Adrenal gland (tissue), 12 donors: ENCODE measurements around the gene PARP8. TPM values are rescaled to one million over a fixed set of nuclear protein-coding genes. Genes with fewer than 3 reads are reported as not detected.

Experiments used
- DNase-seq, 7 donors: peaks; one replicate each; pipeline ENCODE4 v3.0.0-alpha.2; 2019 to 2020
- H3K27ac ChIP-seq, 5 donors: fragments of 200-600 bp; sonication (generic) in 4 of 5; 1 replicate in 3 of 5; 2 replicates in 2 of 5; pipeline versions ENCODE4 v1.5.1 to v1.8.0; 2016 to 2020; ENCODE audit warnings: mild to moderate bottlenecking in 1 of 5
- H3K27me3 ChIP-seq: fragments of 200-600 bp; 2 replicates; pipeline ENCODE4 v1.8.0; 2021
- H3K36me3 ChIP-seq, 2 donors: fragments of 200-600 bp; replicated peaks in 1 of 2; 1 replicate in 1 of 2; 2 replicates in 1 of 2; pipeline versions ENCODE4 v1.5.1 to v1.8.0; 2018 to 2022
- H3K4me1 ChIP-seq, 2 donors: fragments of 200-600 bp; replicated peaks in 1 of 2; 1 replicate in 1 of 2; 2 replicates in 1 of 2; pipeline versions ENCODE4 v1.5.1 to v1.8.0; 2018 to 2021
- H3K4me3 ChIP-seq, 4 donors: fragments of 200-600 bp; sonication (generic) in 3 of 4; one replicate each; pipeline ENCODE4 v1.5.1; 2016 to 2018
- H3K9me3 ChIP-seq, 3 donors: fragments of 200-600 bp; sonication (generic) in 1 of 3; replicated peaks in 1 of 3; 1 replicate in 2 of 3; 2 replicates in 1 of 3; pipeline versions ENCODE4 v1.5.1 to v1.8.0; 2016 to 2021
- CTCF ChIP-seq, 6 experiments: fragments of 450-650 bp in 4 of 6; fragments of 200-600 bp in 2 of 6; sonication (generic) in 1 of 6; IDR thresholded peaks; 1 replicate in 5 of 6; 2 replicates in 1 of 6; pipeline versions ENCODE4 v1.5.1 to v1.8.0; 2016 to 2021; ENCODE audit warnings: antibody characterized with exemption in 6 of 6, mild to moderate bottlenecking in 2 of 6, moderate library complexity in 1 of 6
- POLR2A ChIP-seq, 2 donors: fragments of 450-650 bp; IDR thresholded peaks; one replicate each; pipeline ENCODE4 v1.6.1; 2017; ENCODE audit warnings: antibody characterized with exemption in 2 of 2, mild to moderate bottlenecking in 2 of 2, moderate library complexity in 1 of 2
- WGBS, 4 donors: extraction: QIAGEN DNeasy Blood & Tissue Kit in 2 of 4; methylation state at CpG; one replicate each; pipeline versions ENCODE4 v1.1.5 to v1.1.7; 2013 to 2017; 5-methylcytosine and 5-hydroxymethylcytosine counted together
- intact Hi-C, 2 donors: fragments of 100-400 bp; cut with DNase I; formaldehyde crosslinking; loops; one replicate each; pipeline versions ENCODE4 v1.14.1 to v1.15.0; 2022 to 2023
- polyA plus RNA-seq, 3 donors: library from polyadenylated mRNA; stranded (reverse); fragments of 200-250 nt in 2 of 3; fragments of 350-450 nt in 1 of 3; fragmentation: Illumina TruSeq in 1 of 3; extraction: RNeasy Lipid Tissue Mini Kit (QIAGEN cat#74804) in 1 of 3; gene quantifications; one replicate each; pipeline ENCODE4 v1.2.3, GENCODE V29; 2013 to 2014
- total RNA-seq, 9 donors: library from RNA; depleted of rRNA in 4 of 9; stranded (reverse); fragments of >200 nt in 4 of 9; fragments of 120-200 nt in 1 of 9; fragmentation: NEBNext Ultra II Directional in 1 of 9; extraction: Animal tissue kit (Norgen Biotek cat#: 25700) in 1 of 9; gene quantifications; one replicate each; pipeline versions ENCODE4 v1.1.0 to v1.2.4, GENCODE V29; 2013 to 2023
- donor health status: healthy with polysubstance abuse.
- donor health status: Bipolar disorder and iron deficiency.
- donor health status: DM: yes; HTN: yes; CAD: no.
- donor health status: DM: no; HTN: no; CAD: no.
- donor health status: DM: no; HTN: no; CAD: no.
- donor health status: DM: yes; HTN: yes; CAD: no.

PARP8 gene
- total and polyA plus RNA-seq, 12 donors, result 7.5 to 41.8 (median 24.0) TPM

- no peak for DNase-seq
- H3K27ac ChIP-seq, result no peak overlapping the region
- 83 to 89% (median 85%) methylated on average over 5 of the region's 5 CpGs for WGBS, 4 donors
- H3K27me3 ChIP-seq, result no peaks in the 10 kb centered on the region
- TF ChIP-seq POLR2A (IDR thresholded peaks at IDR 0.05), result no peak
- TF ChIP-seq CTCF (IDR thresholded peaks at IDR 0.05), result no peak
- no peaks in the 10 kb centered on the region for H3K36me3 ChIP-seq
- H3K4me3 ChIP-seq, result no peak overlapping the region
- no peaks in the 10 kb centered on the region for H3K9me3 ChIP-seq
- intact Hi-C loops, result no loop called here
- peaks cover 18 to 19% of the 10 kb centered on the region in 2 donors for H3K4me1 ChIP-seq
Observed at GRCh38 chr5:50730336-50730735, 63.9 kb downstream of the PARP8 start.

GRCh38 chr5:50730841-50731240, 64.4 kb downstream of the PARP8 start:
- no peak for DNase-seq
- TF ChIP-seq CTCF (IDR thresholded peaks at IDR 0.05) (no peak), POLR2A (IDR thresholded peaks at IDR 0.05) (no peak)
- Histone ChIP-seq H3K4me3 (no peak overlapping the region), H3K27ac (no peak overlapping the region), H3K36me3 (no peaks in the 10 kb centered on the region), H3K27me3 (no peaks in the 10 kb centered on the region), H3K9me3 (no peaks in the 10 kb centered on the region), H3K4me1 (peaks cover 18 to 19% of the 10 kb centered on the region in 2 donors)
- intact Hi-C loops, result no loop called here
- WGBS, 4 donors, result 58 to 79% (median 70%) methylated on average over 4 of the region's 4 CpGs

GRCh38 chr5:50733741-50734140, 67.3 kb downstream of the PARP8 start:
- TF ChIP-seq CTCF (IDR thresholded peaks at IDR 0.05) (no peak), POLR2A (IDR thresholded peaks at IDR 0.05) (no peak)
- Histone ChIP-seq H3K36me3 (no peaks in the 10 kb centered on the region), H3K27ac (no peak overlapping the region), H3K9me3 (no peaks in the 10 kb centered on the region), H3K27me3 (no peaks in the 10 kb centered on the region), H3K4me1 (peaks cover 0 to 5% of the 10 kb centered on the region in 2 donors), H3K4me3 (no peak overlapping the region)
- DNase-seq, result no peak
- intact Hi-C loops, result no loop called here
- 78 to 90% (median 84%) methylated on average over 3 of the region's 3 CpGs for WGBS, 4 donors

- Histone ChIP-seq H3K27me3 (no peaks in the 10 kb centered on the region), H3K4me3 (no peak overlapping the region), H3K36me3 (no peaks in the 10 kb centered on the region), H3K27ac (no peak overlapping the region), H3K4me1 (peaks cover 0 to 1% of the 10 kb centered on the region in 2 donors), H3K9me3 (no peaks in the 10 kb centered on the region)
- intact Hi-C loops, result no loop called here
- TF ChIP-seq CTCF (IDR thresholded peaks at IDR 0.05), result no peak
- TF ChIP-seq POLR2A (IDR thresholded peaks at IDR 0.05), result no peak
- DNase-seq, result no peak
- 73 to 96% (median 94%) methylated on average over 1 of the region's 1 CpG for WGBS, 4 donors
Observed at GRCh38 chr5:50738864-50739263, 72.4 kb downstream of the PARP8 start.
